HL-60 (cell line): ENCODE data around the gene GNAI2.

Experiments used
- DNase-seq, 2 experiments: peaks; one replicate each; pipeline ENCODE4 v3.0.0-alpha.2; 2010 to 2020; ENCODE audit warnings: low read depth in 1 of 2, low spot score in 1 of 2
- H3K27ac ChIP-seq: fragments of 250-450 bp; sonication (Bioruptor Pico); replicated peaks from 2 replicates; pipeline ENCODE4 v1.5.1; 2020; ENCODE audit warnings: mild to moderate bottlenecking, moderate library complexity
- H3K27me3 ChIP-seq: fragments of 250-450 bp; sonication (Bioruptor Pico); 2 replicates; pipeline ENCODE4 v1.5.1; 2021; ENCODE audit warnings: mild to moderate bottlenecking, moderate library complexity; ENCODE audit not compliant: insufficient read depth, poor library complexity, severe bottlenecking
- H3K4me3 ChIP-seq: replicated peaks from 2 replicates; pipeline ENCODE4 v1.5.1; 2011; ENCODE audit warnings: mild to moderate bottlenecking, control low read depth, low read length; ENCODE audit not compliant: insufficient read depth
- CTCF ChIP-seq: IDR thresholded peaks from one replicate; pipeline ENCODE4 v1.5.1; 2011; ENCODE audit warnings: low read length, control low read depth, inconsistent platforms; ENCODE audit not compliant: insufficient read depth
- GABPA ChIP-seq: IDR thresholded peaks from 2 replicates; pipeline ENCODE4 v1.6.1; 2012; ENCODE audit warnings: low read depth
- POLR2AphosphoS5 ChIP-seq: IDR thresholded peaks from 2 replicates; pipeline ENCODE4 v1.6.1; 2012; ENCODE audit warnings: low read depth
- SPI1 ChIP-seq: IDR thresholded peaks from 2 replicates; pipeline ENCODE4 v1.6.1; 2012; ENCODE audit warnings: low read depth, mild to moderate bottlenecking, borderline replicate concordance
- TF ChIP-seq, protein P1 (sequence below): IDR thresholded peaks from 2 replicates; pipeline ENCODE4 v1.6.1; 2012; ENCODE audit warnings: low read depth; ENCODE audit not compliant: insufficient replicate concordance

The GNAI2 gene

DNA sequence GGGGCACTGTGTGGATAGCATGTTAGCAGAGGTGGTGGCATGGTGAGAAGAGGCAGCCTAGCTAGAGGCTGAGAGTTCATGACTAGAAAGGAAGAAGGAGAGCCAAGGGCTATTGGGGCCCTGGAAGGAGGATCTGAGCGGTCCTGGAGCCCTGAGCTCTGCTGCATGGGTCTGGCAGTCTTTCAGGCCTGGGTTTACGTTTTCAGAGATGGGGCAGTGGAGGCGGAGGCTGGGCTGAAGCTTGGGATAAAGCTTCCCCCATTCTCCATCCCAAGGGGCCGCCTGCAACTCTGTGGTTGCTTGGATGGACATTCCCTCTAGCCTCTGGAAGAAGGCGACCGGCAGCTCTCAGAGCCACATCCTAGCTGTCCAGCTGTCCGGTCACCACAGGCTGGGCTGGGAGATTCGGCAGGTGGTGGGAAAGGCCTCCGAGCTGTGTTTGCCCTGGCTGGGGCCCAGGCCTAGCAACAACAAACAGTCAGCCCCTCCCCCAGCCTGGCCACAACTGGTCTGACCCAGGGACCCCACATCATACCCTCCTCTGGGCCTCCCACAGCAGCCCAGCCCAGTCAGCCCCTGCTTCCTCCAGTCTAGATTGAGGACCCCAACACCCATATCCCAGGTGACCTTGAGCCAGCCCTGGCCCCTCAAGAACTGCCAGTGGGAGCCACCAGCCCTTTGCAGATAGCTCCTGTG lies 32.7 kb upstream of the GNAI2 start:
- no peak overlapping the region for H3K4me3 ChIP-seq
- H3K27me3 ChIP-seq = peaks cover 51% of the 10 kb centered on the region
- H3K27ac ChIP-seq = no peak overlapping the region
- DNase-seq = no peak
- TF ChIP-seq, protein P1, sequence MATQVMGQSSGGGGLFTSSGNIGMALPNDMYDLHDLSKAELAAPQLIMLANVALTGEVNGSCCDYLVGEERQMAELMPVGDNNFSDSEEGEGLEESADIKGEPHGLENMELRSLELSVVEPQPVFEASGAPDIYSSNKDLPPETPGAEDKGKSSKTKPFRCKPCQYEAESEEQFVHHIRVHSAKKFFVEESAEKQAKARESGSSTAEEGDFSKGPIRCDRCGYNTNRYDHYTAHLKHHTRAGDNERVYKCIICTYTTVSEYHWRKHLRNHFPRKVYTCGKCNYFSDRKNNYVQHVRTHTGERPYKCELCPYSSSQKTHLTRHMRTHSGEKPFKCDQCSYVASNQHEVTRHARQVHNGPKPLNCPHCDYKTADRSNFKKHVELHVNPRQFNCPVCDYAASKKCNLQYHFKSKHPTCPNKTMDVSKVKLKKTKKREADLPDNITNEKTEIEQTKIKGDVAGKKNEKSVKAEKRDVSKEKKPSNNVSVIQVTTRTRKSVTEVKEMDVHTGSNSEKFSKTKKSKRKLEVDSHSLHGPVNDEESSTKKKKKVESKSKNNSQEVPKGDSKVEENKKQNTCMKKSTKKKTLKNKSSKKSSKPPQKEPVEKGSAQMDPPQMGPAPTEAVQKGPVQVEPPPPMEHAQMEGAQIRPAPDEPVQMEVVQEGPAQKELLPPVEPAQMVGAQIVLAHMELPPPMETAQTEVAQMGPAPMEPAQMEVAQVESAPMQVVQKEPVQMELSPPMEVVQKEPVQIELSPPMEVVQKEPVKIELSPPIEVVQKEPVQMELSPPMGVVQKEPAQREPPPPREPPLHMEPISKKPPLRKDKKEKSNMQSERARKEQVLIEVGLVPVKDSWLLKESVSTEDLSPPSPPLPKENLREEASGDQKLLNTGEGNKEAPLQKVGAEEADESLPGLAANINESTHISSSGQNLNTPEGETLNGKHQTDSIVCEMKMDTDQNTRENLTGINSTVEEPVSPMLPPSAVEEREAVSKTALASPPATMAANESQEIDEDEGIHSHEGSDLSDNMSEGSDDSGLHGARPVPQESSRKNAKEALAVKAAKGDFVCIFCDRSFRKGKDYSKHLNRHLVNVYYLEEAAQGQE = no peak
- no peak for TF ChIP-seq CTCF
- no peak for TF ChIP-seq GABPA
- TF ChIP-seq POLR2AphosphoS5 = no peak
- TF ChIP-seq SPI1 = no peak

GRCh38 chr3:50203809-50204803 lies 31.9 kb upstream of the GNAI2 start:
- no peak for DNase-seq
- TF ChIP-seq, protein P1 = no peak
- TF ChIP-seq POLR2AphosphoS5 (no peak), GABPA (no peak), CTCF (no peak), SPI1 (no peak)
- peaks cover 50% of the 10 kb centered on the region for H3K27me3 ChIP-seq
- no peak overlapping the region for H3K4me3 ChIP-seq
- H3K27ac ChIP-seq = no peak overlapping the region

DNA sequence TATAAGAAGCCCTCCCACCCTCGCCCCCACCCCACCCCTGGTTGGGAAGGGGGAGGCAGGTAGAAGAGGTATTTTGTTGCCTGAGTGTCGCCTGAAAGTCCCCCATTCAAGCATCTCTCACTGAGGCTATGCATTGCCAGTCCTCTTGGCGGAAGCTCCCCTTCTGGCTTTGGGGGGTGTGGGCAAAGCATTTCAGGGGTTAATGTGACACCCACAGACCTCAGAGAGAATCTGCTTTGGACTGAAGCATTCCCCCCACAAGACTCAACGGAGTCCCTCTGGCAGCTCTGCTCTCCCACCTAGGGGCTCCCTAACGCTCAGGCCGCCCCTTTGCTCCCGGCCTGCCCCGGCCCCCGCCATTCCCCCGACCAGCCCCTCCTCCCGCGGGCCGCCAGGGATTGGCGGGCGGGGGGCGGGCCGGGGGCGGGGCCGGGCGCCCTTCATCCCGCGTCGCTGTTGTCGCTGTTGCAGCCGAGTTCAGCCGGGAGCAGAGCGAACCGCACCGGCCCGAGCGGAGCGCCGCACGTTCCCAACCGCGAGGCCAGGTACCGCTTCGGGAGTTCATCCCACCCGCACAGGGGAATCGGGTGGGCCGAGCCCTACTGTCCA lies 31.1 kb upstream of the GNAI2 start, which contains the start of gene SLC38A3:
SLC38A3 (plus strand) TSS at position 468 of the 609 bp plus-strand sequence. CDS start 8,929 bp downstream, outside the sequence.
- Histone ChIP-seq H3K27ac (no peak within 1 kb of the TSS), H3K4me3 (no peak within 1 kb of the TSS), H3K27me3 (peaks cover 49% of the 10 kb centered on the region)
- no peak for DNase-seq
- TF ChIP-seq SPI1 (no peak), GABPA (no peak), CTCF (no peak), POLR2AphosphoS5 (no peak)
- TF ChIP-seq, protein P1 = no peak
